ENCODE data around the gene EYA3.

Gene EYA3

DNA sequence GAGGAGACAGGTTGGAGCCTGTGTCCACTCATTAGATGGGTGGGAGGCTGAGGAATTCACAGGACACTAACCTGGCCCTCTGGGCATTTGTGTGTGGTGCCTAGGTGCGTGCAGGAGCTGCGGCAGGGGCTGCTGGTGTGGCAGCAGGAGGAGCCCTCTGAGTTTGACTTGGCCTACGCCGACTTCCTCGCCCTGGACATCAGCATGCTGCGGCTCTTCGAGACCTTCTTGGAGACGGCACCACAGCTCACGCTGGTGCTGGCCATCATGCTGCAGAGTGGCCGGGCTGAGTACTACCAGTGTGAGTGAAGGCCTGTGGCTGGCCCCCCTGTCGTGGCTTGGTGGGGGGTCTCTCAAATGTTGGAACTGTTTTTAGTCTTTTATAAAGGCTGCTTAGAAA, 125.0 kb downstream of the EYA3 start:
- CTCF ChIA-PET = no interaction called here
- DNase-seq (ENCODE audit: low read depth, low spot score) = no peak

GRCh38 chr1:27961646-27962221, 126.7 kb downstream of the EYA3 start:
- H3K4me3 ChIP-seq (ENCODE audit: low read depth, low read length) = peak overlapping the region; percentile 76
- CTCF ChIA-PET = interaction anchor here (1.2 kb wide), 3 partner anchors 9 to 99 kb away, joined by 3 to 8 read pairs (median 4); no protein-coding TSS in a partner anchor
- TF ChIP-seq, protein P1, sequence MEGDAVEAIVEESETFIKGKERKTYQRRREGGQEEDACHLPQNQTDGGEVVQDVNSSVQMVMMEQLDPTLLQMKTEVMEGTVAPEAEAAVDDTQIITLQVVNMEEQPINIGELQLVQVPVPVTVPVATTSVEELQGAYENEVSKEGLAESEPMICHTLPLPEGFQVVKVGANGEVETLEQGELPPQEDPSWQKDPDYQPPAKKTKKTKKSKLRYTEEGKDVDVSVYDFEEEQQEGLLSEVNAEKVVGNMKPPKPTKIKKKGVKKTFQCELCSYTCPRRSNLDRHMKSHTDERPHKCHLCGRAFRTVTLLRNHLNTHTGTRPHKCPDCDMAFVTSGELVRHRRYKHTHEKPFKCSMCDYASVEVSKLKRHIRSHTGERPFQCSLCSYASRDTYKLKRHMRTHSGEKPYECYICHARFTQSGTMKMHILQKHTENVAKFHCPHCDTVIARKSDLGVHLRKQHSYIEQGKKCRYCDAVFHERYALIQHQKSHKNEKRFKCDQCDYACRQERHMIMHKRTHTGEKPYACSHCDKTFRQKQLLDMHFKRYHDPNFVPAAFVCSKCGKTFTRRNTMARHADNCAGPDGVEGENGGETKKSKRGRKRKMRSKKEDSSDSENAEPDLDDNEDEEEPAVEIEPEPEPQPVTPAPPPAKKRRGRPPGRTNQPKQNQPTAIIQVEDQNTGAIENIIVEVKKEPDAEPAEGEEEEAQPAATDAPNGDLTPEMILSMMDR (IDR thresholded peaks at IDR 0.05; ENCODE audit: insufficient read depth, low read length, missing control alignments) = no peak
- POLR2A ChIA-PET = interaction anchor here (0.6 kb wide), 1 partner anchor 107 kb away, joined by 3 read pairs; no protein-coding TSS in a partner anchor
- no peak for DNase-seq (ENCODE audit: low read depth, low spot score)

More for the DNA sequence above, 125.0 kb downstream of the EYA3 start:
- no peak overlapping the region for H3K4me3 ChIP-seq (ENCODE audit: low read depth, low read length)
- TF ChIP-seq, protein P1 (IDR thresholded peaks at IDR 0.05; ENCODE audit: insufficient read depth, low read length, missing control alignments) = no peak
- POLR2A ChIA-PET = no interaction called here

DNA sequence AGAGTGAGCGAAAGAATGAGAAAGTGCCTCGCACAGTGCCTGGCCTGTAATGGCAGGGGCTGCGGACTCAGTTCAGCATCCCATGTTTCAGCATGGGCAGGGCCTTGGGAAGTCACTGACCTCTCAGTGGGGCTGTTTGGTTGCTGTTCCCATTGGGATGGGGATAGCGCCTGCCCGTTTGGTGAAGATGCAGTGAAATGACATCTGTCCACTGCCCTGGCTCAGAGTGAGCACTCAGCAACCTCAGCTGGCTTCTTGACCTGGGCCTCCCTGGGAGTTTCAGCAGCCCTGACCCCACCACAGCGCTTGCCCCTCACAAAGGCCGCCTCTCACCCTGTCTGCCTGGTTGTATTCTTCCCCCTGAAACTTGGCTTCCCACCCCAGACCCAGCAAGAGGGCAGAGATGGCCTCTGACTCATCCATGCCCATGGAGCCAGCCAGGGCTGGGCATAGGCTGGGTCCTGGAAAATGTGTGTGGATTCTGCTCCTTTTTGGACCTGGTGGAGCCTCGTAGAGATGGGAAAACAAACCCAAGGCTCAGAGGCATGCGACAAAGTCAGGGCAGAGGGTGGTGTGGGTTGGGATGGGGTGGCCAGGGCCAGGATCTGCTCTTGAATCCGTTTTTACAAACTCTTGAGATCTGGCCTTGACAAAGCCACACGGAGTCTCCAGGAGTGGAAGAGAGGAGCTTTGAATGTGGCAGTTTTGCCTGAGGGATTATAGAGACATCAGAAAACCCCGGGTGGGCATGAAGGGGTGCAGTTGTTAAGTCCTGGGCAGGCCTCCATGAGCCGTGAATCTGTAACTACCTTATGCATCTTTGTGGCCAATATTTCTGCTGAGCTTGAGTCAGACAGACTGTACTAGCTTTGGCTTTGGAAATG, 127.4 kb downstream of the EYA3 start:
- ChIA-PET CTCF (interaction anchor here (1.0 to 1.9 kb wide), 6 partner anchors 10 to 98 kb away, joined by 3 to 8 read pairs (median 4); no protein-coding TSS in a partner anchor), POLR2A (no interaction called here)
- DNase-seq (ENCODE audit: low read depth, low spot score) = no peak

DNA sequence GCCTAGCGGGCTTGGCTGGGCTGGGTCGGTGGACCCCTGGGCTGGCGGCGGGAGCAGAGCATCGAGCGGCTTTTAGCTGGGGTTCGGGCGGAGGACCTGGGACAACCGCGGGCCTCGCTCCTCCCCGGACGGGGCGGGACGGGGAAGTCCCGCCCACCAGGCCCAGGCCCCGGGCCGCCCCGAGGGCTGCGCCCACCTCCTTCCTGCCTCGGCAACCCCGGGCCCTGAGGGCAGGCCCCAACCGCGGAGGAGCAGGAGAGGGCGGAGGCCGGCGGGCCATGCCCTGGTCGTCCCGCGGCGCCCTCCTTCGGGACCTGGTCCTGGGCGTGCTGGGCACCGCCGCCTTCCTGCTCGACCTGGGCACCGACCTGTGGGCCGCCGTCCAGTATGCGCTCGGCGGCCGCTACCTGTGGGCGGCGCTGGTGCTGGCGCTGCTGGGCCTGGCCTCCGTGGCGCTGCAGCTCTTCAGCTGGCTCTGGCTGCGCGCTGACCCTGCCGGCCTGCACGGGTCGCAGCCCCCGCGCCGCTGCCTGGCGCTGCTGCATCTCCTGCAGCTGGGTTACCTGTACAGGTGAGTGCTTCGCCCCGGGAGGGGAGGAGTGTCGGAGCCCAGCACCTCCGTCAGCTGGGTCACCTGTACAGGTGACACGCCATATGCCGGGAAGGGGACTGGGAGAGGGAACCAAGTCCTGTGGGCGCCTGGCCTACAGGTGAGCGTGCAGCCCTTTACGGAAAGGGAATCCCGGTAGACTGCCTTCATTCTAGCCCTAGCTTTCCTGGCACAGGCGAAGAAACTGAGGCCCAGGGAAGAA, 128.4 kb downstream of the EYA3 start, which contains the start of gene XKR8:
TSS of gene XKR8 (plus strand) at position 182 of the 812 bp plus-strand sequence. CDS start at position 279, 97 bp downstream.
- H3K4me3 ChIP-seq (ENCODE audit: low read depth, low read length) = peak within 1 kb of the TSS; percentile 76
- CTCF ChIA-PET = interaction anchor here (1.0 to 2.2 kb wide), 6 partner anchors 8 to 34 kb away, joined by 3 to 7 read pairs (median 4); no protein-coding TSS in a partner anchor
- TF ChIP-seq, protein P1 (IDR thresholded peaks at IDR 0.05; ENCODE audit: insufficient read depth, low read length, missing control alignments) = peak; percentile 65
- DNase-seq (ENCODE audit: low read depth, low spot score) = no peak
- POLR2A ChIA-PET = interaction anchor here (0.9 to 1.0 kb wide), 3 partner anchors 8 to 12 kb away, joined by 3 to 6 read pairs (median 3); no protein-coding TSS in a partner anchor

More for the DNA sequence above, 127.4 kb downstream of the EYA3 start:
- peak overlapping the region; percentile 76 for H3K4me3 ChIP-seq (ENCODE audit: low read depth, low read length)
- TF ChIP-seq, protein P1 (IDR thresholded peaks at IDR 0.05; ENCODE audit: insufficient read depth, low read length, missing control alignments) = no peak

DNA sequence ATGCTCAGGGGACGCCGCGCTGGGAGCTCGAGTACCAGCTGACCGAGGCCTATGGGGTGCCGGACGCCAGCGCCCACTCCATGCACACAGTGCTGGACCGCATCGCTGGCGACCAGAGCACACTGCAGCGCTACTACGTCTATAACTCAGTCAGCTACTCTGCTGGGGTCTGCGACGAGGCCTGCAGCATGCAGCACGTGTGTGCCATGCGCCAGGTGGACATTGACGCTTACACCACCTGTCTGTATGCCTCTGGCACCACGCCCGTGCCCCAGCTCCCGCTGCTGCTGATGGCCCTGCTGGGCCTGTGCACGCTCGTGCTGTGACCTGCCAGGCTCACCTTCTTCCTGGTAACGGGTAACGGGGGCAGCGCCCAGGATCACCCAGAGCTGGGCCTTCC, 129.9 kb downstream of the EYA3 start:
- no peak overlapping the region for H3K4me3 ChIP-seq (ENCODE audit: low read depth, low read length)
- POLR2A ChIA-PET = no interaction called here
- DNase-seq (ENCODE audit: low read depth, low spot score) = no peak
- TF ChIP-seq, protein P1 (IDR thresholded peaks at IDR 0.05; ENCODE audit: insufficient read depth, low read length, missing control alignments) = no peak
- CTCF ChIA-PET = interaction anchor here (0.8 to 2.2 kb wide), 5 partner anchors 12 to 22 kb away, joined by 3 to 7 read pairs (median 6); no protein-coding TSS in a partner anchor

Data from AG04449 (cell line).